Measurements from ENCODE around the gene ASGR1. TPM values are rescaled to one million over a fixed set of nuclear protein-coding genes. Genes with fewer than 3 reads are reported as not detected.
"Not testable (repeated sequence)": the region's sequence is repeated elsewhere in the genome, so short reads cannot be mapped to it uniquely, and the experiment has no call there.

ASGR1 gene
- total and polyA plus RNA-seq, 10 donors, result 1.3 to 10.2 (median 3.8) TPM

DNA sequence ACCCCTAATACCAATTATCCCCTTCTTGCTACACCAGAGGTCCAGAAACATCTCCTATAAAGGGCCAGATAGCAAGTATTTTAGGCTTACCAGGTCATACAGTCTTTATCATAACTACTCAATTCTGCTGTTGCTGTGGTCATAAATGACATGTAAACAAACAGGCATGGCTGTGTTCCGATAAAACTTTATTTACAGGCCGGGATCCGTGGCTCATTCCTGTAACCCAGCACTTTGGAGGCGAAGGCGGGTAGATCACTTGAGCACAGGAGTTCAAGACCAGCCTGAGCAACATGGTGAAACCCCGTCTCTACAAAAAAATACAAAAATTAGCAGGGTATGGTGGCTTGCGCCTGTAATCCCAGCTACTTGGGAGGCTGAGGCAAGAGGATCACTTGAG, 12.3 kb downstream of the ASGR1 start:
- TF ChIP-seq POLR2A (IDR thresholded peaks at IDR 0.05) (no peak), POLR2AphosphoS5 (IDR thresholded peaks at IDR 0.05) (no peak)
- TF ChIP-seq, protein P1, sequence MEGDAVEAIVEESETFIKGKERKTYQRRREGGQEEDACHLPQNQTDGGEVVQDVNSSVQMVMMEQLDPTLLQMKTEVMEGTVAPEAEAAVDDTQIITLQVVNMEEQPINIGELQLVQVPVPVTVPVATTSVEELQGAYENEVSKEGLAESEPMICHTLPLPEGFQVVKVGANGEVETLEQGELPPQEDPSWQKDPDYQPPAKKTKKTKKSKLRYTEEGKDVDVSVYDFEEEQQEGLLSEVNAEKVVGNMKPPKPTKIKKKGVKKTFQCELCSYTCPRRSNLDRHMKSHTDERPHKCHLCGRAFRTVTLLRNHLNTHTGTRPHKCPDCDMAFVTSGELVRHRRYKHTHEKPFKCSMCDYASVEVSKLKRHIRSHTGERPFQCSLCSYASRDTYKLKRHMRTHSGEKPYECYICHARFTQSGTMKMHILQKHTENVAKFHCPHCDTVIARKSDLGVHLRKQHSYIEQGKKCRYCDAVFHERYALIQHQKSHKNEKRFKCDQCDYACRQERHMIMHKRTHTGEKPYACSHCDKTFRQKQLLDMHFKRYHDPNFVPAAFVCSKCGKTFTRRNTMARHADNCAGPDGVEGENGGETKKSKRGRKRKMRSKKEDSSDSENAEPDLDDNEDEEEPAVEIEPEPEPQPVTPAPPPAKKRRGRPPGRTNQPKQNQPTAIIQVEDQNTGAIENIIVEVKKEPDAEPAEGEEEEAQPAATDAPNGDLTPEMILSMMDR (IDR thresholded peaks at IDR 0.05 in 8 of 11, conservative IDR thresholded peaks at IDR 0.05 in 3 of 11), result no peak

DNA sequence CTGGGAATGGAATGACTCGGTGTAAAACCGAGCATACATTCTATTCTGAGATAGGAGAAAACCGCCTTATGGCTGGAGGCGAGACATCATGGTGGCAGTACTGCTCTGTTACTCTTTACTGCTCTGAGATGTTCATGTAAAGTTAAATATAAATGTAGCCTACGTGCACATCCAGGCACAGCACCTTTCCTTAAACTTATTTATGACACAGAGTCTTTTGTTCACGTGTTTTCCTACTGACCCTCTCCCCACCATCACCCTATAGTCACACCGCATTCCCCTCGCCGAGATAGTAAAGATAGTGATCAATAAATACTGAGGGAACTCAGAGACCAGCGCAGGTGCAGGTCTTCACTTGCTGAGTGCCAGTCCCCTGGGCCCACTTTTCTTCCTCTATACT, 19.6 kb downstream of the ASGR1 start:
- 62 to 74% (median 68%) methylated on average over 10 of the region's 10 CpGs for WGBS, 5 donors

More for the DNA sequence above, 12.3 kb downstream of the ASGR1 start:
- Histone ChIP-seq H3K9me3 (peaks cover 0 to 30% (median 24%) of the 10 kb centered on the region in 8 donors), H3K36me3 (no peaks in the 10 kb centered on the region), H3K27me3 (replicated peaks in 1 of 7) (peaks cover 0 to 5% (median 0%) of the 10 kb centered on the region in 7 donors), H3K27ac (no peak overlapping the region), H3K4me1 (peaks cover 0 to 4% (median 0%) of the 10 kb centered on the region in 6 donors), H3K4me3 (no peak overlapping the region)
- WGBS, 5 donors, result 91 to 96% (median 95%) methylated on average over 7 of the region's 7 CpGs
- no peak for DNase-seq
- intact Hi-C loops (cut with DNase I; ENCODE audit: low total_unique reads), result no loop called here

DNA sequence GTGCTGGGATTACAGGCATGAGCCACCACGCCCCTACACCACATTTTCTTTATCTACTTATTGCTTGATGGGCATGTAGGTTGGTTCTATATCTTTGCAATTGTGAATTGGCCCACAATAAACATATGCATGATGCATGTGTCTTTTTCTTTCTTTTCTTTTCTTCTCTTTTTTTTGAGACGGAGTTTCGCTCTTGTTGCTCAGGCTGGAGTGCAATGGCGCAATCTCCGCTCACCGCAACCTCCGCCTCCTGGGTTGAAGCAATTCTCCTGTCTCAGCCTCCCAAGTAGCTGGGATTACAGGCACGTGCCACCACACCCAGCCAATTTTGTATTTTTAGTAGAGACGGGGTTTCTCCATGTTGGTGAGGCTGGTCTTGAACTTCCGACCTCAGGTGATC, 20.7 kb downstream of the ASGR1 start:
- H3K27ac ChIP-seq; H3K9me3 ChIP-seq; intact Hi-C loops (cut with DNase I; ENCODE audit: low total_unique reads); H3K4me1 ChIP-seq; H3K4me3 ChIP-seq; H3K36me3 ChIP-seq: not testable (repeated sequence)
- 74 to 90% (median 85%) methylated on average over 9 to 10 of the region's 10 CpGs for WGBS, 5 donors
- H3K27me3 ChIP-seq (replicated peaks in 1 of 7), result peaks cover 0 to 35% (median 0%) of the 10 kb centered on the region in 7 donors
- DNase-seq, result peak; percentile 7

More for the DNA sequence above, 19.6 kb downstream of the ASGR1 start:
- peaks cover 0 to 32% (median 0%) of the 10 kb centered on the region in 7 donors for H3K27me3 ChIP-seq (replicated peaks in 1 of 7)
- H3K4me1 ChIP-seq; H3K36me3 ChIP-seq; intact Hi-C loops (cut with DNase I; ENCODE audit: low total_unique reads); H3K27ac ChIP-seq; H3K9me3 ChIP-seq; H3K4me3 ChIP-seq: not testable (repeated sequence)
- peak; percentile 5 for DNase-seq

DNA sequence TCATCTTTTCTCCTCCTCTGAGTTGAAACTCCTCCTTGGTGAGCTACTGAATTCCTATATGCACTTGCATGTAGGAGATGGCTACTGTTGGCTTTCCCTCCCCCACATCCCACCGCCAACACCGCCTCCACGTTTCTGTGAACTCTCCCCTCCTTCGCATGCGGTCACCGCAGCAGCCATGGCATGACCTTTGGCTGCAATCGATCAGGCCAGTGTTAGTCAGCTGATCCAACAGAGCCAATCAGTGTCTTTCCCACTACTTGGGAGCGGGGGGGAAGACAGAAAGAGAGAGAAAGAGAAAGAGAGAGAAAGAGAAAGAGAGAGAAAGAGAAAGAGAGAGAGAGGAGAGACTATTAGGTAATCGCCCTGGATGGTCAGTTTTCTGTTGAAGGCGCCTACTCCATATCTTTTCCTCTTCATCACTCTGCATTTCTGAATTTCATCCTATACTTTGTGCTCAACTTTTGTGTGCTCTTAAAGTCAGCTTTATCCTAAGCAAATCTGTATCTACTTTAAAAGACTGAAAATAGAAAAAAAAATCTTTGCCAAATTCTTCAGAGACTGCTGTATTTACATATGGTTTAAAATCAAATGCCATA, 22.7 kb downstream of the ASGR1 start:
- no peak overlapping the region for H3K4me3 ChIP-seq
- H3K27ac ChIP-seq, result no peak overlapping the region
- TF ChIP-seq, protein P1 (IDR thresholded peaks at IDR 0.05 in 8 of 11, conservative IDR thresholded peaks at IDR 0.05 in 3 of 11), result no peak
- TF ChIP-seq POLR2AphosphoS5 (IDR thresholded peaks at IDR 0.05), result no peak
- DNase-seq, result peak; percentile 22
- peaks cover 0 to 35% (median 0%) of the 10 kb centered on the region in 7 donors for H3K27me3 ChIP-seq (replicated peaks in 1 of 7)
- H3K36me3 ChIP-seq, result no peaks in the 10 kb centered on the region
- 67 to 79% (median 78%) methylated on average over 10 of the region's 10 CpGs for WGBS, 5 donors
- intact Hi-C loops (cut with DNase I; ENCODE audit: low total_unique reads), result no loop called here
- H3K9me3 ChIP-seq, result no peaks in the 10 kb centered on the region
- no peaks in the 10 kb centered on the region for H3K4me1 ChIP-seq

DNA sequence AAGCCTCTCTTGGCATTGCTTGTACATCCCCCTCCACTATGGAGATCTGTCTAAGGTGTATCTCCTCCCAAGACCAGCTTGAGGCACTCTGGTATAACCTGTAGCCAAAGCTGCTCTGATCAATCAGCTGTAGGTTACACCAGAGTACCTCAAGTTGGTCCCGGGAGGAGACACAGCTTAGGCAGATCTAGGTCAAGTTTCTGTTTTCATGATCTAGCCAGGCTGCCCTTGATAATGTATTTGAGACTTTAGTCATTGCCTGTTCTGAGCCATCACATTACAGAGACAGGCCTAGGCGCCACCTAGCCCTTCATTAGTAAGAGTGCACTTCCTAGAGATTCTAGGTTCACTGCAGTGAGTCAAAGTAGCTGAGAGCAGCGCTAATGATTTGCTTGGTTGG, 31.4 kb downstream of the ASGR1 start:
- intact Hi-C loops (cut with DNase I; ENCODE audit: low total_unique reads), result no loop called here
- DNase-seq, result peak; percentile 3
- H3K27me3 ChIP-seq (replicated peaks in 1 of 7), result no peaks in the 10 kb centered on the region
- H3K9me3 ChIP-seq, result no peaks in the 10 kb centered on the region
- TF ChIP-seq, protein P1 (IDR thresholded peaks at IDR 0.05 in 8 of 11, conservative IDR thresholded peaks at IDR 0.05 in 3 of 11), result no peak
- TF ChIP-seq POLR2A (IDR thresholded peaks at IDR 0.05) (no peak), POLR2AphosphoS5 (IDR thresholded peaks at IDR 0.05) (no peak)
- no peaks in the 10 kb centered on the region for H3K4me1 ChIP-seq
- 55 to 77% (median 73%) methylated on average over 3 of the region's 3 CpGs for WGBS, 5 donors
- H3K4me3 ChIP-seq, result no peak overlapping the region
- no peak overlapping the region for H3K27ac ChIP-seq
- H3K36me3 ChIP-seq, result no peaks in the 10 kb centered on the region

Measured in spleen (tissue), 11 donors.